ENCODE data around the gene CNDP1. TPM values are rescaled to one million over a fixed set of nuclear protein-coding genes. Genes with fewer than 3 reads are reported as not detected.

CNDP1 gene
- total and polyA plus RNA-seq, 7 experiments from 2014 or later = 0.12 to 0.34 (median 0.19) TPM; not detected in 4

DNA sequence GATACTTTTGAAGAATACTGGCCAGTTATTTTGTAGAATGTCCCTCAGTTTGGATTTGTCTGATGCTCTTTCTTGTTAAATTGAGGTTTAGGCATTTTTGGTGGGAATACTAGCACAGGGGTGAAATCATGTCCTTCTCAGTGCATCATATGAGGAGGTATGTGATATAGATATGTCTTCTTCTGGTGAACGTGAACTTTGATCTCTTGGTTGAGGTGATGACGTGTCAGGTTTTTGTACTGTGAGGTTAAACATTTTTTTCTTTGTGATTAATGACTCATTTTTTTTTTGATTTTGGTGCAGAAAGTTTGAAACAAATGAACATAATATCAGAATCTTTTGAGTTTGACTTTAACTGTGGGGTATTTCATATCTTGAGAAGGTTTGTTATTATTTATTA, 74.4 kb downstream of the CNDP1 start:
- Histone ChIP-seq H3K27ac (ENCODE audit: low read depth, low read length) (no peak overlapping the region), H3K4me1 (ENCODE audit: control insufficient read depth in 2 of 2, insufficient read depth in 2 of 2, low read length in 2 of 2) (peaks cover 0 to 8% of the 10 kb centered on the region in 2 donors), H3K27me3 (ENCODE audit: control insufficient read depth in 2 of 2, insufficient read depth in 2 of 2, low read length in 2 of 2) (no peaks in the 10 kb centered on the region), H3K9me3 (ENCODE audit: control insufficient read depth in 2 of 3, low read length in 3 of 3) (no peaks in the 10 kb centered on the region), H3K4me3 (ENCODE audit: low read length) (no peak overlapping the region), H3K36me3 (ENCODE audit: control insufficient read depth in 2 of 3, insufficient read depth in 3 of 3, low read length in 3 of 3) (no peaks in the 10 kb centered on the region)
- ATAC-seq = no peak
- H3K4me1 Mint-ChIP-seq = peaks cover 6 to 68% (median 53%) of the 10 kb centered on the region in 7 donors
- H3K36me3 Mint-ChIP-seq = peaks cover 0 to 16% (median 0%) of the 10 kb centered on the region in 5 donors
- H3K4me3 Mint-ChIP-seq = no peak overlapping the region
- POLR2A ChIA-PET = no interaction called here
- no peaks in the 10 kb centered on the region for H3K9me3 Mint-ChIP-seq
- DNase-seq = no peak
- H3K27me3 Mint-ChIP-seq = no peaks in the 10 kb centered on the region
- H3K27ac Mint-ChIP-seq = peak overlapping the region in 1 of 9 donors; percentile 8
- CTCF ChIA-PET = no interaction called here
- intact Hi-C loops (cut with micrococcal nuclease) = no loop called here

DNA sequence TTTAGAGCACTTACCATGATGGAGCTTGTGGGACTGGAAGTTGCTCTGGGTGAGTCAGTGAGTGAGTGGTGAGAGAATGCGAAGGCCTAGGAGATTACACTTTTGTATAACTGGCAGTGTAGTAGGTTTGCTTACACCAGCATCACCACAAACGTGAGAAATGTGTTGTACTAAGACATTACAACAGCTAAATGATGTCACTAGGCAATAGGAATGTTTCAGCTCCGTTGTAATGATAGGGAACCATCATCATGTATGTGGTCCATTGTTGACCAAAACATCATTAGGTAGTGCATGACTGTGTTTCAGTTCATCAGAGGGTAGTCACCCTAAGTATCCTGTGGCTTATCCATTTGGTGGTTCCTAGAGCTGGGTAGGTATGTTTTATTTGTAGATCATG, 75.2 kb downstream of the CNDP1 start:
- H3K36me3 Mint-ChIP-seq = peaks cover 0 to 16% (median 0%) of the 10 kb centered on the region in 5 donors
- no peak for ATAC-seq
- H3K9me3 ChIP-seq (ENCODE audit: control insufficient read depth in 2 of 3, low read length in 3 of 3) = no peaks in the 10 kb centered on the region
- no peaks in the 10 kb centered on the region for H3K36me3 ChIP-seq (ENCODE audit: control insufficient read depth in 2 of 3, insufficient read depth in 3 of 3, low read length in 3 of 3)
- ChIA-PET CTCF (no interaction called here), POLR2A (interaction anchor here (1.2 kb wide), 1 partner anchor 11 kb away, joined by 5 read pairs; no protein-coding TSS in a partner anchor)
- no peaks in the 10 kb centered on the region for H3K27me3 ChIP-seq (ENCODE audit: control insufficient read depth in 2 of 2, insufficient read depth in 2 of 2, low read length in 2 of 2)
- H3K27ac Mint-ChIP-seq = no peak overlapping the region
- no peaks in the 10 kb centered on the region for H3K27me3 Mint-ChIP-seq
- H3K4me3 Mint-ChIP-seq = no peak overlapping the region
- H3K4me1 ChIP-seq (ENCODE audit: control insufficient read depth in 2 of 2, insufficient read depth in 2 of 2, low read length in 2 of 2) = peaks cover 0 to 8% of the 10 kb centered on the region in 2 donors
- no peak overlapping the region for H3K4me3 ChIP-seq (ENCODE audit: low read length)
- no peak for DNase-seq
- H3K27ac ChIP-seq (ENCODE audit: low read depth, low read length) = no peak overlapping the region
- intact Hi-C loops (cut with micrococcal nuclease) = no loop called here
- peaks cover 6 to 67% (median 50%) of the 10 kb centered on the region in 7 donors for H3K4me1 Mint-ChIP-seq
- H3K9me3 Mint-ChIP-seq = peaks cover 0 to 2% (median 0%) of the 10 kb centered on the region in 11 donors

DNA sequence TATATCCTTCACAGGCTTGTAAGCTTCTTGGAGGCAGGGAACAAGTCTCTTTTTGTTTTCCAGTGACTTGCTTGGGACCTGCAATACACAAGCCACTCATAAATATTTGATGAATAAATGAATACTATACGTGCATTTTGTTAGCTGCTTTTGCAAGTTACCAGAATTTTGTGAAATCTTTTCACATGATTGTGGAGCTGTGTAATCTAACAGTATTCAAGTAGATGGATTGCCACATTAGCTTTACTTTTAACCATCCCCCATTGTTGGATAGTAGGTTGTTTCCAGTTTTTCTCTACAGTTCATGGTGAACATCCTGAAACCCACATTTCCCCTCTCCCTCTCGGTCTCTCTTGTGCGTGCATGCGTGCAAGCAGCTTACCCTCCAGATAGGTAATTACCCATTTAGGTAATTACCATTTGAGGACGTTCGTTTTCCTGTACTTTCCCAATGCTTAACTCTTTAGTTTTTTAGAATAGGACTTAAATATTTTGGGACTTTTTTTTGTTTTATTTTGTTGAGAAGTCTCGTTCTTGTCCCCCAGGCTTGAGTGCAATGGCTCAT, 75.8 kb downstream of the CNDP1 start:
- no peak overlapping the region for H3K4me3 ChIP-seq (ENCODE audit: low read length)
- H3K27ac Mint-ChIP-seq = no peak overlapping the region
- no peaks in the 10 kb centered on the region for H3K9me3 ChIP-seq (ENCODE audit: control insufficient read depth in 2 of 3, low read length in 3 of 3)
- H3K4me1 ChIP-seq (ENCODE audit: control insufficient read depth in 2 of 2, insufficient read depth in 2 of 2, low read length in 2 of 2) = peaks cover 0 to 8% of the 10 kb centered on the region in 2 donors
- POLR2A ChIA-PET = interaction anchor here (1.2 kb wide), 1 partner anchor 11 kb away, joined by 5 read pairs; no protein-coding TSS in a partner anchor
- H3K36me3 Mint-ChIP-seq = peaks cover 0 to 16% (median 0%) of the 10 kb centered on the region in 5 donors
- ATAC-seq (no peak), DNase-seq (no peak)
- H3K4me3 Mint-ChIP-seq = no peak overlapping the region
- H3K9me3 Mint-ChIP-seq = peaks cover 0 to 7% (median 0%) of the 10 kb centered on the region in 11 donors
- peaks cover 6 to 67% (median 50%) of the 10 kb centered on the region in 7 donors for H3K4me1 Mint-ChIP-seq
- H3K27me3 Mint-ChIP-seq = no peaks in the 10 kb centered on the region
- CTCF ChIA-PET = no interaction called here
- no peak overlapping the region for H3K27ac ChIP-seq (ENCODE audit: low read depth, low read length)
- intact Hi-C loops (cut with micrococcal nuclease) = no loop called here
- no peaks in the 10 kb centered on the region for H3K27me3 ChIP-seq (ENCODE audit: control insufficient read depth in 2 of 2, insufficient read depth in 2 of 2, low read length in 2 of 2)
- H3K36me3 ChIP-seq (ENCODE audit: control insufficient read depth in 2 of 3, insufficient read depth in 3 of 3, low read length in 3 of 3) = no peaks in the 10 kb centered on the region

DNA sequence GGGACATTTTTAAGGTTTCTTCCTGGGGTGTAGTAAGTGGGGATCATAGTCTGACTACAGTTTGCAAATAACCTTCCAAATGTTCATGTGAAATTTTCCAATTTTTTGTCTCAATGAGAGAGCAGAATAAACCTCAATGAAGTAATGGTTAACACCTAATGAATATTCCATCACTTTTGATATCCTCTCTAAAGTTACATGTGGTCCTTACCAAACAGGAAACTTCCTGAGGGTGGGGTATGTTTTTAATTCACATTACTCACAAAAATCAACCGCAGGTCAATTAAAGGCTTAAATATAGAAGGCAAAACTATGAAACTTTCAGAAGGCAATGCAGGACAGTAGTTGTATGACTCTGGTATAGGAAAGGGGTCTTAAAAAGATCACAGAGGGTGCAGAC, 76.6 kb downstream of the CNDP1 start:
- Histone ChIP-seq H3K4me1 (ENCODE audit: control insufficient read depth in 2 of 2, insufficient read depth in 2 of 2, low read length in 2 of 2) (peaks cover 0 to 8% of the 10 kb centered on the region in 2 donors), H3K4me3 (ENCODE audit: low read length) (no peak overlapping the region), H3K27ac (ENCODE audit: low read depth, low read length) (no peak overlapping the region), H3K27me3 (ENCODE audit: control insufficient read depth in 2 of 2, insufficient read depth in 2 of 2, low read length in 2 of 2) (no peaks in the 10 kb centered on the region), H3K9me3 (ENCODE audit: control insufficient read depth in 2 of 3, low read length in 3 of 3) (no peaks in the 10 kb centered on the region), H3K36me3 (ENCODE audit: control insufficient read depth in 2 of 3, insufficient read depth in 3 of 3, low read length in 3 of 3) (no peaks in the 10 kb centered on the region)
- ATAC-seq (no peak), DNase-seq (no peak)
- Mint-ChIP-seq H3K27ac (peak overlapping the region in 2 of 9 donors; percentile 6 to 54), H3K36me3 (peaks cover 0 to 16% (median 0%) of the 10 kb centered on the region in 5 donors), H3K9me3 (peaks cover 0 to 7% (median 0%) of the 10 kb centered on the region in 11 donors), H3K4me3 (peak overlapping the region in 3 of 10 donors; percentile 5 to 14 (median 10)), H3K27me3 (no peaks in the 10 kb centered on the region), H3K4me1 (peaks cover 6 to 67% (median 50%) of the 10 kb centered on the region in 7 donors)
- POLR2A ChIA-PET = interaction anchor here (0.8 kb wide), 1 partner anchor 12 kb away, joined by 3 read pairs; no protein-coding TSS in a partner anchor
- intact Hi-C loops (cut with micrococcal nuclease) = no loop called here
- CTCF ChIA-PET = no interaction called here

DNA sequence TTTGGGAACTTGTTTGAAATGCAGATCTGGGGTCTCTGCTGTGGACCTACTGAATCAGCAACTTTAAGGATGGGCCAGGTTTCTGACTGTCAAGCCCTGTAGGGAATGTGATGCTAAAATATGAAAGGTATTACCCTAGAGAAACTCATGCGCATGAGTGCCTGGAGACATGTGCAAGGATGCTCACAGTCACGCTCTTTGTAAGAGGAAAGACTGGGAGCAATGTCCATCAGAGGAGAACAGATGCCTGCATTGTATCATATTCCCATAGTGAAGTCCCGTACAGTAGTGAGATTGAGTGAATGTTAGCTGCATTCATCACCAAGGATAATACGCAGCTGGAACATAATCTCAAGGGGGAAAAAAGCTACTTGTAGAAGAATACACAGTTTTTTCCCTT, 77.5 kb downstream of the CNDP1 start:
- Histone ChIP-seq H3K27me3 (ENCODE audit: control insufficient read depth in 2 of 2, insufficient read depth in 2 of 2, low read length in 2 of 2) (no peaks in the 10 kb centered on the region), H3K4me3 (ENCODE audit: low read length) (no peak overlapping the region), H3K27ac (ENCODE audit: low read depth, low read length) (no peak overlapping the region), H3K9me3 (ENCODE audit: control insufficient read depth in 2 of 3, low read length in 3 of 3) (no peaks in the 10 kb centered on the region), H3K4me1 (ENCODE audit: control insufficient read depth in 2 of 2, insufficient read depth in 2 of 2, low read length in 2 of 2) (peaks cover 0 to 8% of the 10 kb centered on the region in 2 donors), H3K36me3 (ENCODE audit: control insufficient read depth in 2 of 3, insufficient read depth in 3 of 3, low read length in 3 of 3) (no peaks in the 10 kb centered on the region)
- DNase-seq (no peak), ATAC-seq (no peak)
- peaks cover 6 to 67% (median 49%) of the 10 kb centered on the region in 7 donors for H3K4me1 Mint-ChIP-seq
- peaks cover 0 to 16% (median 0%) of the 10 kb centered on the region in 5 donors for H3K36me3 Mint-ChIP-seq
- H3K27ac Mint-ChIP-seq = peak overlapping the region in 1 of 9 donors; percentile 23
- H3K27me3 Mint-ChIP-seq = no peaks in the 10 kb centered on the region
- CTCF ChIA-PET = no interaction called here
- no peak overlapping the region for H3K4me3 Mint-ChIP-seq
- POLR2A ChIA-PET = no interaction called here
- peaks cover 0 to 7% (median 0%) of the 10 kb centered on the region in 11 donors for H3K9me3 Mint-ChIP-seq
- intact Hi-C loops (cut with micrococcal nuclease) = no loop called here

DNA sequence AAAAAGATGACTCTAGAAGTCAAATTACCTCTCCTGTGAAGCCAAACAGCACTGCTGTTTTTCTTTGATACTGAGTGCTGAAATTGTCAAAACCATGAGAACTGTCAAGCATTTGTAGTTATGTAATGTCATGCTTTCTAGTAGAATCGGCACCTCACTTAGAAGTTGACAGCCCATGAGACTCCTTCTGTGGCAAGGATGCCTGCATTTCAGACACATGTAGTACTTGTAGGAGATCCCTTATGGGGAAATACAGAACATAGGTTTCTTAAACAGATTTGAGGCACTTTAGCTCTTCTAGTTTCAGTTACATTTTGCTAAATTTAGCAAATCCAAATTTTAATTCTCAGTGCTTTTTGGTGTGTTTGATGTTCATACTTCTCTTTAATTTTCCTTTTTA, 79.1 kb downstream of the CNDP1 start:
- H3K27me3 Mint-ChIP-seq = no peaks in the 10 kb centered on the region
- ChIA-PET POLR2A (interaction anchor here (0.9 to 1.5 kb wide), 3 partner anchors 16 to 597 kb away, joined by 3 to 6 read pairs (median 3); partner anchors contain the start of genes TSHZ1 and ZNF407), CTCF (no interaction called here)
- Histone ChIP-seq H3K27me3 (ENCODE audit: control insufficient read depth in 2 of 2, insufficient read depth in 2 of 2, low read length in 2 of 2) (no peaks in the 10 kb centered on the region), H3K36me3 (ENCODE audit: control insufficient read depth in 2 of 3, insufficient read depth in 3 of 3, low read length in 3 of 3) (no peaks in the 10 kb centered on the region), H3K4me3 (ENCODE audit: low read length) (no peak overlapping the region), H3K27ac (ENCODE audit: low read depth, low read length) (no peak overlapping the region), H3K4me1 (ENCODE audit: control insufficient read depth in 2 of 2, insufficient read depth in 2 of 2, low read length in 2 of 2) (peaks cover 0 to 8% of the 10 kb centered on the region in 2 donors), H3K9me3 (ENCODE audit: control insufficient read depth in 2 of 3, low read length in 3 of 3) (no peaks in the 10 kb centered on the region)
- DNase-seq = no peak
- peaks cover 0 to 7% (median 0%) of the 10 kb centered on the region in 11 donors for H3K9me3 Mint-ChIP-seq
- H3K4me3 Mint-ChIP-seq = no peak overlapping the region
- intact Hi-C loops (cut with micrococcal nuclease) = no loop called here
- H3K27ac Mint-ChIP-seq = peak overlapping the region in 1 of 9 donors; percentile 14
- ATAC-seq = no peak
- H3K36me3 Mint-ChIP-seq = peaks cover 0 to 13% (median 0%) of the 10 kb centered on the region in 5 donors
- peaks cover 6 to 58% (median 46%) of the 10 kb centered on the region in 7 donors for H3K4me1 Mint-ChIP-seq

DNA sequence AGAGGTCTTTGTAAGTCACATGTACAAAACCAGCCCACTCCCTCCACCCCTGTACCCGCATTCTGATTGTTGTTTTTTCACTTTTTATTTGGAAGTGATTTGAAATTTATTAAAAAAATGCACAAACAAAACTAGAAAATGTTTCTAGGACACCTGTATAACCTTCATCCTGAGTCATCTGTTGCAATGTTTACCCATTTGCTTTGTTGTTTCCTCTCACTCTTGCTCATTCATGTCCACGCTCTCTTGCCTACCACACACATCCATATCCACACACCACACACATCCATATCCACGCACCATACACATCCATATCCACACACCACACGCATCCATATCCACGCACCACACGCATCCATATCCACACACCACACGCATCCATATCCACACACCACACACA, 82.2 kb downstream of the CNDP1 start:
- H3K9me3 Mint-ChIP-seq = peaks cover 0 to 7% (median 0%) of the 10 kb centered on the region in 11 donors
- no peak for ATAC-seq
- Histone ChIP-seq H3K4me1 (ENCODE audit: control insufficient read depth in 2 of 2, insufficient read depth in 2 of 2, low read length in 2 of 2) (no peaks in the 10 kb centered on the region), H3K9me3 (ENCODE audit: control insufficient read depth in 2 of 3, low read length in 3 of 3) (no peaks in the 10 kb centered on the region), H3K27me3 (ENCODE audit: control insufficient read depth in 2 of 2, insufficient read depth in 2 of 2, low read length in 2 of 2) (no peaks in the 10 kb centered on the region), H3K27ac (ENCODE audit: low read depth, low read length) (no peak overlapping the region), H3K36me3 (ENCODE audit: control insufficient read depth in 2 of 3, insufficient read depth in 3 of 3, low read length in 3 of 3) (no peaks in the 10 kb centered on the region), H3K4me3 (ENCODE audit: low read length) (no peak overlapping the region)
- ChIA-PET CTCF (no interaction called here), POLR2A (no interaction called here)
- H3K4me3 Mint-ChIP-seq = no peak overlapping the region
- H3K27me3 Mint-ChIP-seq = no peaks in the 10 kb centered on the region
- no peak overlapping the region for H3K27ac Mint-ChIP-seq
- intact Hi-C loops (cut with micrococcal nuclease) = no loop called here
- peaks cover 2 to 35% (median 18%) of the 10 kb centered on the region in 7 donors for H3K4me1 Mint-ChIP-seq
- no peak for DNase-seq
- no peaks in the 10 kb centered on the region for H3K36me3 Mint-ChIP-seq

All from naive thymus-derived CD4-positive, alpha-beta T cell (primary cell).